ENCODE data around the gene OSTF1.

Gene OSTF1

DNA sequence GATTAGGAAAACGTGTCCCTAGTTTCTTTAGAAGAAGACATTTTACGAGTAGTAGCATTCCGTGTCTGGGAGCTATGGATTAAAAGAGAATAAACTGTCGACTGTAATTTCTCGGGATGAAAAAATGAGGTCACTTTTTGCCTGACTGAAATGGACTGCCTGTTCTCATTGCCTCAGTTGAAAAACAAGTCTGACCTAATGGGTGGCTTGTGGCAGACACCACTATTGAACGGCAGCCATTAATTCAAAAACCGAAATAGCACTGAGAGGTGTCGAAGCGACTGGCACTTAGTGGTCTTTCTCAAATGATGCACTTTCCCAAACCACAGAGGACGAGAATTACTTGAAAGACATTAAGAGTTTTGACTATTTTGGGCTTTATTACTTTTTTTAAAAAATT lies 35.4 kb downstream of the OSTF1 start:
- no peak for DNase-seq

DNA sequence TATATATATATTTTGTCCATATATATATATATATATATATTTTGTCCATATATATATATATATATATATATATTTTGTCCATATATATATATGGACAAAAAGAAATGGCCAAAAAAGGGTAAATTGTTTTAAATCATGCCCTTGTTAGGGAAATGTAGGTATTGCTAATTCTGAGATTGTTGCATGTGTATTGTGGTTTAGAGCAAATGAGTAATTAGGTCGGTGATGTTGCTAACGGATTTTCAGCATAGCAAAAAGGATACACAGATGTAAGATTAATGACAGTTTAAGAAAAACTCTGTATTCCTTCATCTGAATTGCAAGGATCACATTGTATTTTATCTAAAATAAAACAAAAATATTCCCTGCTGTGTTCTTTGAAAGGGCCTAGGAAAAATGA lies 40.2 kb downstream of the OSTF1 start:
- DNase-seq = no peak

DNA sequence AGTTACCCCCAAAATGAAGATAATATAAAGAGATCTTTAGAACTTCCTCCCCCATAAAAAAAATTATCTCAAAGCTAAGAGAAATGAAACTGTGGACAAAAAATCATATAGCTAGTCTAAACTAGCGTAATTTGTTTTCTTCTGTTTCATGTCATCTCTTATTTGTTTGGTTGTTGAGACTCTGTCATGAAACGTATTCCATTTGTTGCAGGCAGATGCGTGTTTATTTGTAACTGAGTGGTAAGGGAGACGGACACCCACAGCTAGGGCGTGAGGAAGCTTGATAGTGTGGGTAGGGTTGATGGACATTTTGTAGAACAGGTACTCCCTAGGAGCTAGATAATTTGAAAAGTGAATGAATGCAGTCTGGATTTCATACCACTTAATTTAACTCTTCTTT lies 41.9 kb downstream of the OSTF1 start:
- no peak for DNase-seq

DNA sequence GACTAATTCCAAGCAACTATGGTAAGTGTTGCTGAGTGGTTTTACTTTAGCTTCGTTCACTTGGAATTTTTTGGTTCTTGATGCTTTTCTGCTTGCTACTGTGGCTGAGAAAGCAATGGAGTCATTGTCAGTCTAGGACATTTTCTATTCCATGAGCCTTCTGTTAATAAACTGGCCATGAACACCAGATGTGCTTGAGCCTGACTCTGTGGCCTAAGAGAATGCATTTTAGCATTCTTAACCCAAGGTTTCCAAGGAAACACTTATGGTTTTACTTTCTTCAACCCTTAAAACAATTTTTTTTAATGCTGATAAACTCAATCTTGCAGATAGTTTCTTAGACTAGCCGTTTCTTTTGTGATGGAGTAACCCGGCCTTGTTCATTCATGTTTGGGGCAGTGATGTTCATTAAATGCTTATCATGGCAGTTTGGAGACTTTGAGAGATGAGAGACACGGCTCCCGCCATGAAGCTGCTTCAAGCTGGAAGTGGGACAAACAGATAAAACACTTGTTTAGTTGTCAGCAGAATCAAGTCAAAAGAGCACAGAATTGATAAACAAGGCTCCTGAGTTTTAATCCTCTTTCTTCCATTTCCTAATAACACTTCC lies 42.4 kb downstream of the OSTF1 start:
- no peak for DNase-seq

DNA sequence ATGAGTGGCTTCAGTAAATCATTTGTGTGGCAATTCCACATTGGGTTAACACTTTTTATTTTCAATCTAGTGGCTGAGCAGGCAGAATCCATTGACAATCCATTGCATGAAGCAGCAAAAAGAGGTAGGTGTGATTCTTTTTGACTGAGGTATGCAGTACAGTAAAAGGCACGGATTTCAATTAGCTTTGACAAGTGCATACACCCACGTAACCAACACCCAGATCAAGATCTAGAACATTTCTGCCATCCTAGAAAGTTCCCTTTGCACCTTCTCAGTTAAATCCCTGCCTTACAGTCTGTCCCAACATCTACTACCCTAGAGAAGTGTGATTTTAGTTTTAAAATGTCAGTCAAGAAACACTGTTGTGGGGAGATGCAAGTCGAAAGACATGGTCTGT lies 43.4 kb downstream of the OSTF1 start:
- DNase-seq = no peak

DNA sequence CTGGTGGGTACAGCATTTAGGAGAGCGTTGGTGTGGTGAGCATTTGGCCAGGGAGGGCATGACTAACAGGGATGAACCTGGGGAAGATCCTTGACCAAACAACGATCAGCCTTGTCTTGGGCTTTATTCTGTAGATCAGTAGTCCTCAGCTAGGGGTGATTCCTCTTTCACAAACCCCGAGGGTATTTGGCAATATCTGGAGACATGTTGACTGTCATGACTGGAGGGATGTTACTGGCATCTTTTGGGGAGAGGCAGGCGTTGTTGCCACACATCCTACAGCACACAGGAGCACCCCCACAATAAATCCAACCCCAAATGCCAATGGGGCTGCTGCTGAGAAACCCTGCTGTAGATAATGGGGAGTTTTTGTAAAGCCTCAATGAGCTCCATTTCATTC lies 43.9 kb downstream of the OSTF1 start:
- no peak for DNase-seq

DNA sequence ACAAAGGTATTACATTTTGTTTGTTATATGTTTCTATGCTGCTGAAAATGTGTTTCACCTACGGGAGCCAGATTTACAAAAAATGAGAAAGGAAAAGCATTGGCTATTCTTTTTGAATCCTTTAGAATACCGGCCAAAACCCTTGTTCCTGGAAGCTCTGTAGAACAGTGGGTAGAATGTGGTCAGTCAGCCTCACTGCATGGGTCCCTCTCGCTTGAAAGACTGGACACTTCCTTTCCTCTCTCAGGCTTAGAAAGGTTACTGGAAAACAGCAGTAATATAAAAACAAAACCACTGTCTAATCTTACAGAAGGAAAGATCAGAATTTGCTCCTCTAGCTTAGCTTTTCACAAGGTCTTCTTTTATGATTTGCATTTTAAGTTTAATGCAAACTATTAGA lies 45.1 kb downstream of the OSTF1 start:
- DNase-seq = no peak

DNA sequence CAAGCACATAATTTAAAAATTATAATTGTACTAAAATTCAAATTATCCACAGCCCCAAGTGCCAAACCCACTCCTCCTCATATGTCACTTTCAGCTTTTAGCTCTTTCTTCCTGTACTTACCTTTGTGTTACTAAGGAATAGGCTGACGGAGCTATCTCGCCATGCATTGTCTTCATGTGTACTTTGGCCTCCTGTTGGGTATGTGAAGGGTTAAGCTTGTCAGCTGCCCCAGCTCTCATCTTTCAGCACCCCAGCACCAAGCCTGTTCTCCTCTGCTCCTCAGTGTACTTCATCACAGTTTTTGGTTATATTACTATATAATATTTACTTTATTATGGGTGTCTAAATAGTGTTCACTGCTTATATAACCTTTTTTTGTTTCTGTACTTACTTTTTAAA lies 46.2 kb downstream of the OSTF1 start:
- DNase-seq = no peak

DNA sequence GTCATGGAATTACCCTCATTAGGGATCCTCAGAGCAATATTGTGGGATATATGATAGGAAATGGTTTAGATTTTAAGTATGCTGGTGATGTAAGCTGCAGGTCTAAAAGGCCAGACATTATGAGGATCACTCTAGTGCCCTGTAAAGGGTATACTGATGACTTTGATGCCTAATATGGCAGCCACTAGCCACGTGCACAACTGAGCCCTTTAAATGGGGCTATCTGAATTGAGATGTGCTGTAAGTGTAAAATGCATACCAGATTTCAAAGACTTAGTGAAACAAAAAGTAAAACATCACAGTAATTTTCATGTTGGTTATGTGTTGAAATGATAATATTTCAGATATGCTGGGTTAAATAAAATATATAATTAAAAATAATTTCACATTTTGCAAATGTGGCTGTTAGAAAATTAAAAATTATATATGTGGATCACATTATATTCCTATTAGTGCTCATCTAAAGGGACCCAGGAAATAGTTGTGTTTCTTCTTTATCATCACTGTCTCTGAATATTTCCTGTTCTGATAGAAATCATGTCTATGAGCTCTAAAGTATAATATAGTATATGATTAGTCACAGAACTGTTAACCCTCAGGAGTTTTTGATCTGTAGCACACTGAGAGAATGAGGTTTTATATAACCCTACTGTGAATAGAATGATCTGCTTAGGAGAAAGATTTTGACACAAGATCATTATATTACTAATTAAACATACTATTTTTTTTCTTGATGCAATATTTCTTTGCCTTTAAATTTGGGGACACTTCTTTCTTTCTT lies 50.1 kb downstream of the OSTF1 start:
- no peak for DNase-seq

DNA sequence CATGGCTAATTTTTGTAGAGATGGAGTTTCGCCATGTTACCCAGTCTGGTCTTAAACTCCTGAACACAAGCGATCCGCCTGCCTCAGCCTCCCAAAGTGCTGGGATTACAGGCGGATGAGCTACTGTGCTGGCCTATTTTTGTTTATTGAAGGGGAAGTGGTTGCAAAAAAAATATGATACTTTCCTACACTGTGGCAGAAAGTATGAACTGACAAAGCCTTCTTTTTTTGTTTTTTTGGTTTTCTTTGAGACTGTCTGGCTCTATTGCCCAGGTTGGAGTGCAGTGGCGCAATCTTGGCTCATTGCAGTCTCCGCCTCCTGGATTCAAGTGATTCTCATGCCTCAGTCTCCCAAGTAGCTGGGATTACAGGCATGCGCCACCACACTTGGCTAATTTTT lies 50.9 kb downstream of the OSTF1 start:
- no peak for DNase-seq

DNA sequence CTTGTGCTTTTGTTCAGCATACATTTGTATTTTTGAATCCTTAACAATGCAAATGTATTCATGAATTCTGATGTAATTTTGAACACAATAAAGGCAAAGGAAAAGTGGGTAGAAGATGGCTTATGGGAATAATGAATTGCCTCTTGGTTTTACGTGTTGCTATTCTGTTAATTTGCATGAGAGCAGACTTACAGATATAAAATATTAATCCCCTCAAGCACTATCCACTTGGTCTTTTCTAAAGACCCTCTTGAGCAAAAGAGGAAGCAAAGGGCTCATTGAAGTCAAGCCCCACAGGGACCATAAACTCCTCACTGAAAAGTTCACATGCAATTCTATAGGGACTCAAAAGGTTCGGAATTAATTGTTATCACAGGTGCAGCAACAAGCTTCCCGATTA lies 51.9 kb downstream of the OSTF1 start:
- no peak for DNase-seq

DNA sequence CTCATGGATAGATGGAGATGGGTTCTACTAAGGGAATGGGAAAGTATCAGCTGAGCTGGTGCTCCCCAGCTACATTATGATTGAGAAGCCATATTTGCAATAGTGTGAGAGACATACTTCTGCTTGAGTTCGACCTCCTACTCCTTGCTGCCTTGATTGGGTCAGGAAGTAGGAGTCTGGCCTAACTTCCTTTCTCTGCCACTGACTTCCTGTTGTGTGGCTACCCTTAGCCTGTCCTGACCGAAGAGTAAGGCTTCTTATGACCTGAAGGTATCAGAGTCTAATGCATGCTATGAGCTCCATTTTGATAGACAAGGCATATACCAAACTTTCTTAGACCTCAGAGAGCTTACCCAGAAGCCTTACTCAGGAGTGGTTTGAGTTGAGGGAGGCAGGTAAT lies 53.9 kb downstream of the OSTF1 start:
- peak; percentile 23 for DNase-seq

DNA sequence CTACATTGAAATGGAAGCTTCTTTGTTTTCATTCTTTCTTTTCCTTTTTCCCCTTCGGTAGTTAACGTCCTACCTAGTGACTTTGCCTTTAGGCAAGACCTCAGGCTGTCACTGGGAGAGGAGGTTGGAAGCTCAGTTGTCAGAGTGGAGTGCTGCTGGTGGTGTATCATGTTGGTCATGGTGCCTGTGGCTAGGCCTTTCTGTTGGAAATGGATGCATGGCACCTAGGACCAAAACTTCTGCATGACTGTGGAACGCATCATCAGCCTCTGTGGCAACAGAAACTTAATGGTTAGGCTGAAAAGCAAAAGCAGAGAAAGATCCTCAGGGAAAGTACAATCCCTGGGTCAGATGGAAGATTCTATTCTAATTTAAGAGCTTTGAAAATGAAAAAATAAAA lies 57.9 kb downstream of the OSTF1 start:
- DNase-seq = peak; percentile 28

DNA sequence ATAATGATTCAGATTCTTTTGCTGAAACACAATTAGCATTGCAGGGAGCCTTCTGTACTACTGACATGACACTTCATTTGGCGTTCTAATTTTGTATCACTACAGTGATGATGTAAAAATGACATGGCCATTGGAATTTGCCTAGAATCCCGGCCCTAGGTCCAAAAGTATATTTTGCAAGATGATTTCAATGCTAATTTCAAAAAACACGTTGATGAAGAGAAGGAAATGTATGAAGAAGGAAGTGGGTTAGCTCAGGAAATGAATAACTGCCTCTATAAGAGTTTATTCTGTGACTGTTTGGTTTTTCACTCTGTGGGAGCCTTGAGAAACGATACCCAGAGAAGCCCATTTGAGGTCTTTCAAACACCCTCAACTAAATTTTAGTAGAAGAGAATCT lies 59.3 kb downstream of the OSTF1 start:
- DNase-seq = peak; percentile 59

DNA sequence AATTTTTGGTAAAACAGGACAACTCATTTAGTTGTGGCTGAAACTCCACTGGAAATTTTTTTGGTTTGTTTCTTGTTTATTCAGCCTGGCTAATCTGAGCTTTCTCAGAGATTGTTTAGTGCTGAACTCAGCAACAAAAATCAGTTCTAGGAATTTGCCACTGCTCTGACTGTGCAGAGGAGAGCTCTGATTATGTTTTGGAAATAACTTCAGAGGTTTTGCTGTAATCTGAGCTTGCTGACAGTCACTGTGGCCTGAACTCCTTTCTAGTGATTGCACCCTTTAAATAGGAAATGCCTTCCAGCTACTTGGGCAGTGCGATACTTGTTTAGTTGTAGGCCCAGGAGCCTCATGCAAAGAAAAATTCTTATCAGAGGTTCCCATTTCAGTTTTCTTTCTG lies 60.2 kb downstream of the OSTF1 start:
- no peak for DNase-seq

DNA sequence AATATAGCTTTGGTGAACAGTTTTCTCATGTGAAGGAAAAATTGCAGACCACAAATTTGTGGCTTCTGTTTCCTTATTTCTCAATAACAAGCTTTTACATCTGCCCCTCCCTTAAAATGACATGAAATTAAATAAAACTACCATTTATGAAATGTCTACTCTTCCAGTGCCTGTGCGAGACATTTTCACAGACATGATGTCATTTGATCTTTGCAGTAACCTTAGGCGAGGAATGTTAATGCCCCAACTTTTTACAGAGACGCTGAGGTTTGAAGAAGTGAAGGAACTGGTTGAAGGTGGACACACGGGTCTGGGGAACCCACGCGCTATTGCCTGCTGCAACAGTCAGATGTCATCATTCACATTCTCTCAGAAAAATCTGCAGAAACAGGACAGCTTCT lies 61.5 kb downstream of the OSTF1 start:
- peak; percentile 44 for DNase-seq

DNA sequence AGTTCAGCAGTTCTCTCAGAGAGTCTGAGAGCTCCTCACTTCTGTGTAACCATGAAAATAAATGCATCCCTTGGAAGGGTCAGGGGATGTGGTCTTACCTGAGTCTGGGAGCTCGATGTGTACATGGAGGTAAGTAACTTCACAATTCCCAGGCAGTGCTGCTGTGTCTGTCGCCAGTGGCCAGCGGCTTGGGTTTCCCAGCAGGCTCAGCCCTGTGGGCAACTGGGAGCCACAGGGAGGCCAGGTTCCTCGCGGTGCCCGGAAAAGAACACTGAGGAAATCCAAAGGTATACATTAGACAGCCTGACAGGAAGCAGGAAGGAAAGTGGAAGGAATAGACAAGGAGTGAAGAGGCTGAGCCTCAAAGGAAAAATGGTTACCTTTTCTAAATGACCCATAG lies 62.2 kb downstream of the OSTF1 start:
- DNase-seq = no peak

DNA sequence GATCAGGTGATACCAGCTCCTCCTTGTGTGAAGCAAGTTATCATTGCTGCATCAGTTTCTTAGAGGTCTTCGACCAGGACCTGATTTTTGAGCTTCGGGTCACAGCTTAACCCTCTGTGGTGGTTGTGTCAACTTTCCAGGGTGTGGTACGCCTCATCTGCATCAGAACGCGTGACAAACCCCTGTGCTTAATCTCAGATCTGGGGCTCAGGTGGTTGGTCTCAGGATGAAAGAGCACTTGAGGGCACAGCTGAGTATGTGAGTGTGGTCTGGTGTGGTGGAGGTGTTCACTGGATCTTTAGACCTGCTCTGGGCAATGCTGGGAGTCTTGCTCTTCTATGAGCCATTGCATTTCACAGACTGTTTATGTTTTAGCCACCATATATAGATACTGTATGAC lies 64.1 kb downstream of the OSTF1 start:
- no peak for DNase-seq

DNA sequence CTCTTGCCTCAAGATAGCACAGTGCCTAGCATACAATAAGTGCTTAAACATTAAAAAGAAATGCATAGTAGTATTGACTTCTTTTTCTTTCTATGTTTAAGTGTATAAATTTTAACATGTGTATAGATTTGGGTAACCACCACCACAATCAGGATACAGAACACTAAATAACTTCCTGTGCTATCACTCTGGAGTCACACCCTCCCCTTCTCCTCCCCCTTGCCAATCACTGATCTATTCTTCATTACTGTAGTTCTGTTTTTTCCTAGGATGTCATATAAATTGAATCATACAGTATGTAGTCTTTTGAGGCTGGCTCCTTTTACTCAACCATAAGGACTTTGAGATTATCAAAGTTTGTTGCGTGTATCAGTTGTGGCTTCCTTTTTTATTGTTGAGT lies 68.5 kb downstream of the OSTF1 start:
- no peak for DNase-seq

DNA sequence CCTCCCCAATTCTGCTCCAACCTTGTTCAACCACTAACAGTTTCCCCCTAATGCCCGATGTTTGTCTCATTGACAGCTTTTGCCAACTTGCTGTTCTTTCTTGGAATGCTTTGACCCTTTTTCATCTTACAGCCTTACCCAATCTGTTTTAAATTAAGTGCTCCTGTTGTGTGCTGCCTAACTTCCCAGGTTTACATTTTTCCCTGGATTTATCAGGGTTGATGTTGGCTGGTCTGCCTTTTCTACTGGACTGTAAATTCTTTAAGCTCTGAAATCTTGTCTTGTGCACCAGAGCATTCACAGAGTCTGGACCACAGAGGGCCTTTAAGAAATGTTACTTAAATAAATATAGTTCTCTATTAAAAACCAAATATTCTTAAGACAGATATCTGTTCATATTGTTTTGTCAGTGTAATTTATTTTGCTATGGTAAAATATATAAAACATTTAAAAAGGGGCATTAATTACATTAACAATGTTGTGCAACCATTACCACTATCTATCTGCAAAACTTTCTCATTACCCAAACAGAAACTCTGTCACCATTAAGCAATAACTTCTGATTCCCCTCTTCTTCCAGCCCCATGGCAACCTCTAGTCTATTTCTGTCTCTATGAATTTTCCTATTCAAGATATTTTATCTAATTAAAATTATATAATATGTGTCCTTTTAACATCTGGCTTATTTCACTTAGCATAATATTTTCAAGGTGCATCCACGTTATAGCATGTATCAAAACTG lies 73.0 kb downstream of the OSTF1 start:
- DNase-seq = no peak

DNA sequence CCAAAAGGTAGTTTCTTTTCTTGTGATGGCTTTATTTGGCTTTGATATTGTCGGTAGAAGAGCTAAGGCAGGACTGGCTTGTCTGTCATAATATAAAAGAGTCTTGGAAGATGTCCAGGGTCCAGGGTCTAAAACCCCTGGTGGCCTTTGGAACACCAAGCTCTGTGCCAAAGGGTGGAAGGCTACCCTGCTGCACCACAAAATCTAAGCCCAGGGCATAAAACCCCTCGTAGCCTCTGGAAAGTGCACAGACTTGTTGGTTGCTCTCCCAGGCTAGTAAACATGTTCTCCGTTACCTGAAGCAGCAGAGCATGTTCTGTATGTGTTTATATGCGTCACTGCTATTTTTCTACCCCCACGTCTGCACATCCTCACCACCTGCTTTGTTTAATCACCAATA lies 75.5 kb downstream of the OSTF1 start:
- no peak for DNase-seq

DNA sequence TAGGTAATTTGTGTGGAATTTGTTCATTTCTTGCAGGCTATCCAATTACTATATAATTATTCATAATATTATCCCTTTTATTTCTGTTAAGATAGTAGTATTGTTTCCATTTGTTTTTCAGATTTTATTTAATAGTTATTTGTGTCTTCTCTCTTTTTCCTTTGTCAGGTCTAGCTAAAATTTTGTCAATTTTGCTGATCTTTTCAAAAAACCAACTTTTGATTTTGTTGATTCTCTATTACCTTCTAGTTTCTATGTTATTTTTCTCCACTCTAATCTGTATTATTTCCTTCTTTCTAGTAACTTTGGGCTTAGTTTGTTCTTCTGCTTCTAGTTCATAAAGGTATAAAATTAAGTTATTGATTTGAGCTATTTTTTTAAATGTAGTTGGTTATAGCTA lies 76.3 kb downstream of the OSTF1 start:
- DNase-seq = no peak

DNA sequence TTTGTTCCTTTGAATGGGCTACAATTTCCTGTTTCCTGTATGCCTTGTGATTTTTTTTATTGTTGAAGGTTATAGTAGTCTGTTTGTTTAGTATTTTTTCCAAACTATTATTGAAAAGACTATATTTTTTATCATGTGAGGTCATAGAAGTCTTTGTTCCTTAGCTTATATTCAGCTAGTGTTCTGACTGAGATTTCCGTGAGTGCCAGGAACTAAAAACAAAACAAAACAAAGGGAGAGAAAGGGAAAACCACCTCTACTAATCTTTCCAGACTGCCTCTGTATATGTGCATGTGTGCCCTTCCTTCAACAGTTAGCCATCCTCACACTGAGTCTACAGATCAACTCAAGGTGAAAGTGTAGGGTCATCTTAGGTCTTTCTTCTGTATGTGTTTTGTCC lies 79.0 kb downstream of the OSTF1 start:
- no peak for DNase-seq
